ENCODE measurements around the gene SLC12A4.

- TF ChIP-seq CTCF (IDR thresholded peaks at IDR 0.05; ENCODE audit: insufficient read depth, low read length) (no peak), POLR2AphosphoS5 (IDR thresholded peaks at IDR 0.05; ENCODE audit: low read depth) (no peak), REST (IDR thresholded peaks at IDR 0.05; ENCODE audit: insufficient replicate concordance, low read depth) (no peak), SPI1 (IDR thresholded peaks at IDR 0.05; ENCODE audit: borderline replicate concordance, low read depth) (no peak), GABPA (IDR thresholded peaks at IDR 0.05; ENCODE audit: low read depth) (no peak)
These were observed 6.3 kb downstream of the SLC12A4 start for GRCh38 chr16:67962135-67962534.

Measured in HL-60 (cell line).